GM19023 (cell line): Measurements from ENCODE around the gene PLA2G2C.
"Not testable (repeated sequence)": the region's sequence is repeated elsewhere in the genome, so short reads cannot be mapped to it uniquely, and the experiment has no call there.

Experiments used
- ATAC-seq: cut with Tn5 transposase; IDR thresholded peaks from one replicate; pipeline ENCODE4 v1.9.1; 2021; ENCODE audit warnings: mild to moderate bottlenecking, moderate library complexity; ENCODE audit not compliant: unreplicated experiment

The PLA2G2C gene, protein sequence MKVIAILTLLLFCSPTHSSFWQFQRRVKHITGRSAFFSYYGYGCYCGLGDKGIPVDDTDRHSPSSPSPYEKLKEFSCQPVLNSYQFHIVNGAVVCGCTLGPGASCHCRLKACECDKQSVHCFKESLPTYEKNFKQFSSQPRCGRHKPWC

DNA sequence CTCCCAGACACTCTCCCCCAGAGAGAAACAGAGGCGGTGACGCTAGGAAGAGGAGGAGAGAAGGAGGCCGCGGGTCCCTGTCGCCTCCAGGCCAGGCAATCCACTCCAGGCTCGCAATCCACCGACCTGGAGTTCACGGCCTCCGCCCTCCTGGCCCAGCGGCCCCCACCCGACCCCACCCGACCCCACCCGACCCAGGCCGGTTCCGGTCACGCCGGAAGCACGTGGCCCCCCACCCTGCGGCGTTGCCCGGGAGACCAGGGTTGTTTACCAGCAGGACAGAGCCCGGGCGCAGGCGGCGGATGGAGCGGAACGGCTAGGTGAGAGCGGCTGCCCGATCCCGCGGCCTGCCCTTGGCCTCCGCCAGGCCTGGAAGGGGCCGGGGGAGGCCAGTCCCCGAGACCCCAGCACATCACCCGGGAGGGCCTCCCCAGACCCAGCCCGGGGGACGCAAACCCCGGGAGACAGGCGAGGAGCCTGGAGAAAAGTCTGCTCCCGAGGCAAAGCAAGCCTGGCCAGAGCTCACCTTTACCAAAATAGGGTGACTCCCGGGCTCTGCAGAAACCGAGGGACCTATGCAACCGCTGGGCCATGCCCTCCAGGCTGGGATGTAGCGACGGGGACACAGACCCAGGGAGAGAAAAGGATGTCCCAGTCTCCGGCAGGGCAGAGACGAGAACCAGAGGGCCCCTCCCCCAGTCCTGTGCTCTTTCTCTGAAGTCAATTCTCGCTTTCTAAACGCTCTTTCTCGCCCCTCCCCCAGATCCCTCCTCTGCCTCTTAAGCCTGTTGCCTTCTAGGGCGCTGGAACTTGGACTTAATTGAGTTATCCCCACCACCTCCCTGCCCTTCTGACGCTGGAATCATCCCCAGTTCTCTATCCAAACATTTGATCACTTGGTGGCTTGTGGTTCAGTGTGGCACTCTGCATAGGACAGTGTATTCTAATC is at the start of gene PLA2G2C, which contains the start of gene UBXN10:
TSS of gene PLA2G2C (minus strand) at position 685 of the 949 bp plus-strand sequence. CDS start 9,155 bp downstream, outside the sequence.
TSS of gene UBXN10 (plus strand) at position 263 of the 949 bp plus-strand sequence. CDS start 4,466 bp downstream, outside the sequence.
- no peak for ATAC-seq

DNA sequence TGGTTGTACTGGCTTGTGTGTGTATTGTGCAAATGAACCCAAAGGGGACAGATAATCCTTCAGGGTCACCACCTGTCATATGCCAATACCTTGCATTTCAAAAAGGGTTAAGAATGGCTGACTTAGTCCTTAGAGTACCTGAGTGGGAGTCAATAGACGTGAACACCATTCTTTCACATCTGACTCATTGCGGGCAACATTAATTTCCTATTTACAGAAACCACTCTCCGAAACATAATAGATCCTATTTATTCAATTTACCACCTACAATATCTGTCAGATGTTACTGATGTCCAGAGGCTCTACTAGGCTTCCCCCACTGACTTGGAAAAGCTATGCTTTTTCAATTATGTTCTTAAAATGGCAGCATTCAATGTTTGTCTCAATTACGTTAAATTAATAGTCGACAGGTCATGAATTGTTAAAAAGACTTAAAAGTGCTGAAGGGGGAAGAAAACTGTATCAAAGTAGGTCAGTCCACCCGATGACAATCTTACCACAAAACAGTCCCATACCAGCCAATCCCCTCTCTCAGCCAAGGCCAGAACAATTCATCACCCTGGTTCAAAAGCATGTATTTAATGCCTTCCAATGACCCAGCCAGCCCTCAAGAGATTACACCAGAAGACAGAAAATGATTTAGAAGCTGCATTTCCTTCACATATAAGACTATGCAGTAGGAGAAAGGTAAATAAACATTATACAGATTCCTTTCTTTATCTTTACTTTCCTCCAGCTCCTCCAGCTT is 48.6 kb upstream of the PLA2G2C start:
- no peak for ATAC-seq

DNA sequence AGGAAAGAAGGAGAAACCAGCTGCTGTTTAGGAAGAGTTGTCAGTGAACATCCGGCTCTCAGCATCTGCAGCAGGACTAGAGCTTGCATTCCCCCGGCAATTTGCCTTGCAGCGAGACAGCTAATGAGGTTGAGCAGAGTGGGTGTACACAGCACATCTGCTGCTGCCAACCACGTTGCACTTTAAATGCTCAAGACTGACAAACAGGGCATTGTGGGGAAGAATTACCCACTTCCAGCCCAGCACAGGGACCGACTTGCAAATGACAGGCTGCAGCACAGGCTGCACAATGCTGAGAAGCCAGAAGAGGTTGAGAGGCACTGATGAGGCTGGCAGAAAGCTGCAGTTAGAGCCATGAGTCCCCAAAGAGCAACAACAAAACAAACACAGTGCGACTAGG is 47.5 kb upstream of the PLA2G2C start:
- no peak for ATAC-seq

DNA sequence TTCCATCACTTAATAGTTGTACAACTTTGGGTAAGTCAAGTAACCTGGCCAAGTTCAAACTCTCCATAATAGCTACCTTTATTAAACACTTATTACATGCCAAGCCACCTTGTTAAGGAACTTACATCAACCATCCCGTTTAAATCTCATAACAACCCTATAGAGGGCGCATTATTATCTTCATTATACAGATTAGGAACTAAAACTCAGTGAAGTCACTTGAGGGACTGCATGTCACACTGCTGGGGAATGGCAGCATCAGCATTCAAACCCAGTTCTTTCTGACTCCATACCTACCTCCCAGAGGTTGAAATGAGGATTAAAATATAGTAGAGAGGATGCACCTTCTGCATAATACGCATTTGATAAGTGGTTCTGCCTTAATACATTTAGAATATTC is 47.1 kb upstream of the PLA2G2C start:
- ATAC-seq: no peak

DNA sequence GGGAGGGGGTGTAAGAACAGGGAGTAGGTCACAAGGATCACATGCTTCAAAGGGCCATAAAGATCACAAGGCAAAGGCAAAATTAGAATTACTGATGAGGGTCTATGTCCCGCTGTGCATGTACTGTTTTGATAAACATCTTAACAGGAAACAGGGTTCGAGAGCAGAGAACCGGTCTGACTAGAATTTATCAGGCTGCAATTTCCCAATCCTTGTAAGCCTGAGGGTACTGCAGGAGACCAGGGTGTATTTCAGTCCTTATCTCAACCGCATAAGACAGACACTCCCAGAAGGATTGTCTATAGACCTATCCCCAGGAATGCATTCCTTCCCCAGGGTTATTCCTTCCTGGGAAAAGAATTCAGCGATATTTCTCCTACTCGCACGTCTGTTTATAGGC is 46.2 kb upstream of the PLA2G2C start:
- ATAC-seq: not testable (repeated sequence)

DNA sequence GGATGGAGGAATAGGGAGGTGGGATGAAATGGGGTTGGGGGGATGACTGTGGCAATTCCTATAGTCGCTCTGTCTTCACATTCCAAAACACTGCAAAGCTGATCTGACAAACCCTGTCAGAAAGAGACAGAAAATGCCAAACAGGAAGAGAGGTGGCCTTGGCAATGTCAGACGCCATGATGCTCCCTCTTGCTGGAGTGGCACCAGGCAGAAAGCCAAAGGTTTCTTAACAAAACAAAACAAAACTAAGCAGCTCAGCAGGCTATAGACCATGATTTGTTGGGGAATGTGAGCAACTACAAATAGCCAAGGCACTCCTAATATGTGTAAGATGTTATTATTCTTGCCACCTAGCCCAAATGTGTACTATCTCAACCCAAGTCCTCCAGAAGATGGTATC is 42.9 kb upstream of the PLA2G2C start:
- no peak for ATAC-seq

DNA sequence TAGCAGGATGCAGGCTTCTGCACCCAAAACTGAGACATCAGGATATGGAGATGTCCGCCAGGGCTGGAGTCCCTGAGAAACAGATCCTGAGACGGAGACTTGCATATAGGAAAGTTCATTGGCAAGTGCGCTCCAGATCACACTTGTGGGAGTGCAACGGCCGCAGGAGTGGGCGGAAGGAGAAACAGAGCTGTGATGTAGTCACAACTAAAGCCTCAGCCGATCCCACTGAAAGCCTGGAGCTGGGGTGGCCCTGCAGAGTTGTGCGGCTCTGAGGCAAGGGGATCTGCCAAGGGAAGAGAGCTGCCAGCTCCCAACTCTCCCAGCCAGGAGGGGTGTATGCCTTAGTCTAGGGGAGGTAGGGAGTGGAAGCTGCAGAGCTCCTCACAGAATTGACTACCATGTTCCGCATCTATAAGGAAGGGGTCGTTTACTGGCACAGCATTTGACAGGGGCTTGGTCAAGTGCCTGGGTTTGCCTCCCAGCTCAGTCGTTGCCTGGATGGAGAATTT is 42.1 kb upstream of the PLA2G2C start:
- no peak for ATAC-seq

DNA sequence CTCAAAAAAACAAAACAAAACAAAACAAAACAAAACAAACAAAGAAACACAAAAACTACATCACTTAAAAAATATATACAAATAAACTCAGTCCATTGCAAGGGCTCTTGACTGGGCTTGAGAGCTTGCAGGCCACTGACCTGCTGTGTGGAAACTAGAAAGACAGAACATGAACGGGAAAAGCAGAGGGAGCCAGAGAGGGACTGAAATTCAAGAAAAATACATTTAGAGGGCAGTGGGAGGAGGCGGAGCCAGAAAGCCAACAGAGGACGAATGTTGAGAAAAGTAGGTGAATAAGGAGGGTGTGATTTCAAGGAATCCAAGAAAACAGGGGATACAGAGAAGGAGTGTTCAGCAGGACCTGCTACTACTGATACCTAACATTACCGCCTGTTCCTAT is 41.4 kb upstream of the PLA2G2C start:
- ATAC-seq: no peak

DNA sequence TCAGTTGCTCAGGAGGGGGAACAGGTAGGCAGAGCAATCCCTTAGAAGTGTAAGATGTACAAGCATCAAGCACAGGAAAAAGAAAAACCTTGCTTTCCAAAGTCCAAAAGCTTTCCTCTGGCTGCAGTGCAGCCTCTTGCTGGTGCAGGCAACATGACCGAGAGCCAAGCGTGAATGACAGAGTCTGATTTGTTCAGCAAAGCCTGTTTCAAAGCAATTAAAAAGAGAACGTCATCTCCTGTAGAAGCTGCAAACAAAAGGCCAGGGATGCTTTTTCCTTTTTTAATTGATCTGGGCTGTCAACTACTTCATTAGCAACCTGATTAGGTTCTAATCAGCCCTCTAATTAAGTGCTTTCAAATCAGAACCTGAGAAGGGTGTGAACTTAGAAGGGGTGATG is 38.2 kb upstream of the PLA2G2C start:
- no peak for ATAC-seq

DNA sequence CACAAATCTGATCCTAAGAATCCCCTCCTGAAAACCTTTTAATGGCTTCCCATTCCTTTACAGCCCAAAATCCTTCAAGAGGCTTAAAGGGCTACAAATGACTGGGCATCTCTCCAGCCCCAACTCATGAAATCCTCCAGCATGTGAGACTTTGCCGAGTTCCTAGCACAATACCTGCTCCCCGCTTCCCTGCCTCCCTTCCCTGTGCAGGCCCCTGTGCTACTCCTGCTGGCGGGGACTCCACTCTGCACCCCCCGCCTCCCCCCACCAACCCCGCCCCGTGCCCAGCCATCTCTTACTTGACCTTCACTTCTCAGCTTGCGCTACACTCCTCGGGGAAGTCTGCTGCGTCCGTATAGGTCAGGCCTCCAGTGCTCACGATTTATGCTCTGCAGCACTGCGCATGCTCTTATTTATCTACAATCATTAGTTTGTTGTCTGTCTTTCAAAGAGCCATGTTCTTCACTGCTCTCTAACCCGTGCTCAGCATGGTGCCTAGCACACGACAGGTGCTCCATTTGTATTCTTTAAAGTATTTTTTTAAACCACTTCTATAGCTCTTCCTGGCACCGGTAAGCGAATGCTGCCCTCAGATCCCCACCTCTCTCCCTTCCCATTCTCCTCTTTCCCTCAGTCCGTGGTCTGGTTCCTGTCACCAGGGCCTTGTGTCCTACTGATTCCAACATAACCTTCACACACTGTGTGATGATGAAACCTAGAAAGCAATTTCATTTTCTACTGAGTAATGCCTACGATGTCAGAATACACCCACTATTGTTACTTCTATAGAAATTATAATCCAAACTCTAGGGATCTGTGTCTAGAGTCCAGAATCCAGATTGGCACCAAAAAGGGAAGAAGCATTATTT is 37.5 kb upstream of the PLA2G2C start:
- ATAC-seq: no peak

DNA sequence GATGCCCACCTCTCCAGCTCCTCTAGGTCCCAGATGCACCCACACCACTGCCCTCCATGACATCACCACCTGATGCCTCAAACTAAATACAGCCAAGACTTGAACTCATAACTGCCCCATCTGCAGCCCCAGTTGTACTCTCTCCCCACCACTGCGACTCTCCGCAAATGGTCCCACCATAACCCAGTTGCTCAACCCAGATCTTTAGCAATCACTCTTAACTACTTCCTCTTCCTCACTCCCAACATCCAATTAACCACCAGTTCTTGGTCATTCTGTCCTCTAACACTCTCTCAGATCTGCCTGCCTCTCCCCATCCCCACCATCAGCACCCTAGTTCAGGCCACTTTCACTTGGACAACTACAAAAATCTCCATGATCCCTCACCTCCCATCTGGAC is 36.8 kb upstream of the PLA2G2C start:
- ATAC-seq: no peak

DNA sequence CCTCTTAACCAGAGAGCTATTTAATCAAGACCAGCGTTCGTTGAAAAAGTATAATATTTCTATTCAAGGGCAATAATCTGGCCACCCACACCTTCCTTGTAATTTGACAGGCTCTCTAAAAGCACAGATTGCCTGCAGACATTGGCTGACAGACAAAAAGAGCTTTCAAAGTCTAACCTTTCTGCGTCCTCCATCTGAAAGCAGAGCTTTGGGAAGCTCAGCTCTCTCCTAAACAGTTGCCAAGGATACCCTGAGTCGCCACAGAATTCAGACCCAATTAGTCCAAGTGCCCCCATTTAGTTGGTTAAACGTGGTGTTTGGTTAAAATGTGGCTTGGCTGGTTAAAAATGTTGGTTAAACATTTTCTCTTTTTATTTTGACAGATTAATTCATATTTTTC is 33.7 kb upstream of the PLA2G2C start:
- ATAC-seq: no peak

DNA sequence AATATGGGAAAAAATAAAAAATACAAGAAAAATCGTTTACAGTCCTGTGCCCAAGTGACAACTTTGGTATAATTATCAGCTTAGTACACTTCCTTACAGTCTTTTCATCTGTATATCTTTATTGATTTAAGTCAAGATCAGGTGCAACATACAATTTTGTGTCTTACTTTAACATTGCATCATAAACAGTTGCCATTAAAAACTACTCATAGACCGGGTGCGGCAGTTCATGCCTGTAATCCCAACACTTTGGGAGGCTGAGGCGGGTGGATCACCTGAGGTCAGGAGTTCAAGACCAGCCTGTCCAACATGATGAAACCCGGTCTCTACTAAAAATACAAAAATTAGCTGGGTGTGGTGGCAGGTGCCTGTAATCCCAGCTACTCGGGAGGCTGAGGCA is 32.7 kb upstream of the PLA2G2C start:
- ATAC-seq: not testable (repeated sequence)

DNA sequence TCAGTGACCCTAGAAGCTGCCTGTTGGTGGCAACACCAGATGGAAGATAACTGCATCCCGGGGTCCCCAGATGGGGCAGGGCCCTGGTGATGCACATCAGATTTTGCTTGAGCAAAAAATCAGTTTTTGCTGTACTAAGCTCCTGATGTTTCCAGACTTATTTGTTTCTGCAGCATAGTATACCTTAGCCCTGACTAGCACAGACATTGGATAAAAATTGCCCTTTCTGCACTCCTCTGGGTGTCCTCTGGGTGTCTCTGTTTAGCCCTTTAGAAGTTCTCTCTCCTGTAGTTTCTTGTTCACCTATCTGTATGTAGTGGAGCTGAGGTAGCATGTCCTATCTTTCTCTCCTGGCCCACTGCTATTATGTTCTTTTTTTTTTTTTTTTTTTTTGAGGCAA is 30.3 kb upstream of the PLA2G2C start:
- ATAC-seq: no peak

DNA sequence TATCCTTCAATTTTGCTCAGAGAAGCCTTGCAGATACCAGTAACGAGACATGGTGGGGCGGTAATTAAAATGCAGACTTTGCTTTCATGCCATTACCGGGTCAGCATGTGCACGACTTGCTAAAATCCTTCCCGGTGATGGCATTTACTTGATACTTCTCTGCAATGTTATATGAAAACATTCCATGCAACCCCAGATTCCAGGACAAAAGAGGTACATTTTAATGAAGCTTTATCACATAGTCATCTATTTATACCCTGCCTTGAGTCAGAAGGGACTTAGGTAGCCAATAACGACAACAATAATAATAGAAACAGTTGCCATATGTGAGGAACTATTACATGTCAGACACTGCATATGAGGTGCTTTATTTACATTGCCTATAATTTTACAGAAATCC is 29.4 kb upstream of the PLA2G2C start:
- no peak for ATAC-seq

DNA sequence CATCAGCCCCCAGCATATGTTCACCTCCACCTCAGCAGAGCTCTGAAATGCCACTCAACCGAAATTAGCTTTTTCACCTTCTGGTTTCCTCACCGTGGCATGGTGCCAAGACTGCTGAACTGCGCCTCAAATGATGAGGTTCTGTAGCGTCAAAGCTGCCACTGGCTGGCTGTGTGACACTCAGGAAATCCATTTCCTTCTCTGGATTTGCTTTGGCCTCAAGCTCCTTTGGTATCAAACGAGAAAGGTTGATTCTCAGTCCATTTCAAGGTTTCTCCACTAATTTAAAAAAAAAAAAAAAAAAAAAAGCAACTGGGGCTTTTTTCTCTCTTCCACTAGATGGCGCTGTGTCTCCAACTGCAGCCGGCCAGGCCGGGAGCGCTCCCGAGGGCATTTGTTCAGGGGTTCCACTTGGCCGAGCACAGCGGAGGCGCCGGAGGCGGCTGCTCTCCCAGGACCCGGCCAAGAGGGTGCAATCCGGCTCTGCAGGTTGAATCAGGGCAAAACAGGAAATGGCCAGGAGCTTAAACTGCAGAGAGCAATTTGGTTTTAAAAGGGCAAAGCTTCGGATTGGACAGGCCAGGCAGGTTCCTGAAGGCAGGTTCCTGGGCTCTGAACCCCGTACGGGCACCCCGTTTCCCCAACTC is 26.5 kb upstream of the PLA2G2C start:
- ATAC-seq: no peak

DNA sequence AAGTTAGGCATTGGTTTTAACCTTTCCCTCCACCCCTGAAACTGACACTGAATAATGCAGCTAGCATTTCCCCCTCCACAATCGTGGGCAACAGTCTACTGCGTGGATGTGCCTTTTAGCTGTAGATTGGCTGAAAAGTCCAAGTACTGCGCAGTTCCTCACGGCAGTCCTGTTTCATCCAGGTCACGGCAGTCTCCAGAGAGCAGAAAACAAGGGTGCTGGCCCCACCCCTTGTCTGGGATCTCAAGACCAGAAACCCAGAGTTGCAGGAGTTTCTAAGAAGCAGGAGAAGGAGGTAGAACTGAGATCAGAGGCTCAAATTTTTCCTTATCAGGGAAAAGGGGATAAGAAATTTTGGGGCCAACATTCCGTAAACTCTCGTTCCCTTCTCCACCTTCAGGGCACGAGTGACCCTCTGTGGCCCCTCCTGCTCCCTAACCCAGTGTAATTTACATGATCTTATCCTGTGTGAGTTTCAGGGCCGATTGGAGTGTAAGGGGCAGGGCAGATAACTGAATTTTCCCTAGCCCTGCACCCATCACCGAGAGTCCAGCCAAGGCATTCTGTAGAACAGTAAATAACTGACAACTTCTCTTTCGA is 25.9 kb upstream of the PLA2G2C start:
- no peak for ATAC-seq

DNA sequence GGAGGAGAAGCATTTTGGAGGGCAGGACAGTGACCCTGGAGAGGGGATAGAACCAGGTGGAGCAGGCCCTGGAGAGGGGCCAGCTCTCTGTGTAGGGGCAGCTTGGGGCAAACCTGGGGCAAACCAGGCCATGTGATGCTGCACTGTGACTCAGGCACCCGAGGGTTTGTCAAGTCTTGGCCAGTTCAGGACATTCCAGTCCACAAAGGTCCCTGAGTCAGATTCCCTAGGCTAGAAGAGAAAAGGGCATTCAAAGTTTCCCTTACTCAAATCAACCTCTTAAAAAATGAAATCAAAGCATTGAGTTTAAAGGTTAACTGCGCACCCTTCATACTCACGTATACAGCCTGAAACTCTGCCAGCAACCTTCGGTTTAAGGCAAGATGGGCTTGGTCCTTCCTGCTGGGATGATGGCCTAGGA is 25.2 kb upstream of the PLA2G2C start:
- no peak for ATAC-seq

DNA sequence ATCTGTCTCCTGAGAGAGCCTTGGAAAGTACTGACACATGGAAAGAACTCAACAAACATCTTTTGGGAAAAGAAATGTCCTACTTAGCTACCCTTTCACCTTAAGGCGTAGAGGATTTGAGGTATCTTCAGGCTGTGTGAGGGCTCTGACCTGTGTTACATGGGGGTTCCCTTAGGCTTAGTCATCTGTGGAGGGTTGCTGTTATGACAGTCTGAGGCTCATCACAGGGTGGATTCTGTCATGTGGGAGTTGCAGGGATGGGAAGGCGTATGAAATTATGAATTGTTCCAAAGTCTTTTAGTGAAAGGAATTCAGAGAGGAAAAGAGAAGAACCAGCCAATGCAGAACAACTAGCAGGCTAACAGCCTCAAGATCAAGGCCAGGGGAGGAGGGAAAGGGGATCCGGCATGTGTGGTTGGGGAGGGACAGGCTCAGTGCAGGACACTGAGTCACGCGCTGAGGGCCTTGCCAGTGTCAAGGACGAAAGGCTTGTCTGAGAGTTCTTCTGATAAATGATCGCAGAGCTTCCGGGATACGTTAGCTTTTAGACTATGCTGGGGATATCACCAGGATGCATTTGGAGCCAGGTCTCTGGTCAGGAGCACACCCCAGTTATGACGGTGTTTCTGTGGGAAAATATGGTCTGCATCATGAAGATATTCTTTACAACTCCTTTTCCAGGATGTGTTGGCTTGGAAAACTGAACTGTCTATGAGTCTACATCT is 24.6 kb upstream of the PLA2G2C start:
- ATAC-seq: no peak
